Measurements from ENCODE around the gene ZFTA.

ZFTA gene

DNA sequence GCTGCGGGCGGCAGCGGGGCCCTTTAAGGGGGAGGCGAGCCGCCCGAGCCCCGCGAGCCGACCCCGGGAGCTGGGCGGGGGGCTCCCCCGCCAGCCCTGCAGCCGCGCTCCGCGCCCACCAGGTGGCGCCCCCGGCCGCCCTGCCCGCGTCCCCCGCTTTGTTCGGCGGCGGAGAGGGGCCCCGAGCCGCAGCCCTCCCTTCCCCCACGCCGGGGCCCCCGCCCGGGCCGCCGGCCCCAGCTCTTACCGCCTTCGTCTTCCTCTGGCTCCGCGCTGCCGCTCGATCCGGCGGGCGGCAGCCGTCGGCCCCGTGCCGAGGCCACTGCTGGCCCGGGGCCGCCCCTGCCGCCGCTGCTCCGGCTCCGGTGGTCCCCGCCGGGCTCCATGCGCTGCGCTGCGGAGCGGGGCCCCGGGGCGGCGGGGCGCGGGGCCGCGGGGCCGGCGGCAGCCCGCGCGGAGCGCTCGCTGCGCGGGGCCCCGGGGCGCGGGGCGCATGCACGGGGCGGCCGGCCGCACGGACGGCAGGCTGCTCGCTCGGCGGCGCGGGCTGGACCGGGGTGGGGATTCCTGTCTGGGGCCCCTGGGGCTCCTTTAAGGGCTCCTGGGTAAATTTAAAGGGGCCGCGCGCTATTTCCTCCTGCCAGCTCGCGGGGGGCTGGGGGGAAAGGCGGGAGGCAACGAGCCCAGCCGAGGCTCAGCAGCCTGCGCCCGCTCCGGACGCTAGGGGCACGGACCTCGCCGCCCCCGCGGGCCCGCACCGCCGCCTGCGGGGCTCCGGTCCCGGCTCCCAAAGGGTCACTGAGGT, at the start of gene ZFTA:
TSS of gene ZFTA (minus strand) at position 539 of the 805 bp plus-strand sequence. CDS start at position 386, 153 bp downstream.
- no peak for DNase-seq (ENCODE audit: low read depth)
- TF ChIP-seq, protein P1, sequence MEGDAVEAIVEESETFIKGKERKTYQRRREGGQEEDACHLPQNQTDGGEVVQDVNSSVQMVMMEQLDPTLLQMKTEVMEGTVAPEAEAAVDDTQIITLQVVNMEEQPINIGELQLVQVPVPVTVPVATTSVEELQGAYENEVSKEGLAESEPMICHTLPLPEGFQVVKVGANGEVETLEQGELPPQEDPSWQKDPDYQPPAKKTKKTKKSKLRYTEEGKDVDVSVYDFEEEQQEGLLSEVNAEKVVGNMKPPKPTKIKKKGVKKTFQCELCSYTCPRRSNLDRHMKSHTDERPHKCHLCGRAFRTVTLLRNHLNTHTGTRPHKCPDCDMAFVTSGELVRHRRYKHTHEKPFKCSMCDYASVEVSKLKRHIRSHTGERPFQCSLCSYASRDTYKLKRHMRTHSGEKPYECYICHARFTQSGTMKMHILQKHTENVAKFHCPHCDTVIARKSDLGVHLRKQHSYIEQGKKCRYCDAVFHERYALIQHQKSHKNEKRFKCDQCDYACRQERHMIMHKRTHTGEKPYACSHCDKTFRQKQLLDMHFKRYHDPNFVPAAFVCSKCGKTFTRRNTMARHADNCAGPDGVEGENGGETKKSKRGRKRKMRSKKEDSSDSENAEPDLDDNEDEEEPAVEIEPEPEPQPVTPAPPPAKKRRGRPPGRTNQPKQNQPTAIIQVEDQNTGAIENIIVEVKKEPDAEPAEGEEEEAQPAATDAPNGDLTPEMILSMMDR (IDR thresholded peaks at IDR 0.05; ENCODE audit: low read depth, low read length, missing control alignments) = peak; percentile 39
- H3K4me3 ChIP-seq (ENCODE audit: low read depth, low read length) = peak within 1 kb of the TSS; percentile 96
- in situ Hi-C loops (cut with HindIII; ENCODE audit: low sequenced_read_pairs) = no loop called here

- H3K4me3 ChIP-seq (ENCODE audit: low read depth, low read length) = no peak overlapping the region
- in situ Hi-C loops (cut with HindIII; ENCODE audit: low sequenced_read_pairs) = no loop called here
- TF ChIP-seq, protein P1 (IDR thresholded peaks at IDR 0.05; ENCODE audit: low read depth, low read length, missing control alignments) = no peak
- DNase-seq (ENCODE audit: low read depth) = no peak
Measured at GRCh38 chr11:63817758-63818498, 49.4 kb upstream of the ZFTA start.

GRCh38 chr11:63816732-63817131, 48.2 kb upstream of the ZFTA start:
- in situ Hi-C loops (cut with HindIII; ENCODE audit: low sequenced_read_pairs) = no loop called here
- H3K4me3 ChIP-seq (ENCODE audit: low read depth, low read length) = no peak overlapping the region
- DNase-seq (ENCODE audit: low read depth) = no peak
- TF ChIP-seq, protein P1 (IDR thresholded peaks at IDR 0.05; ENCODE audit: low read depth, low read length, missing control alignments) = no peak

GRCh38 chr11:63816166-63816565, 47.6 kb upstream of the ZFTA start:
- DNase-seq (ENCODE audit: low read depth) = no peak
- no peak overlapping the region for H3K4me3 ChIP-seq (ENCODE audit: low read depth, low read length)
- in situ Hi-C loops (cut with HindIII; ENCODE audit: low sequenced_read_pairs) = no loop called here

DNA sequence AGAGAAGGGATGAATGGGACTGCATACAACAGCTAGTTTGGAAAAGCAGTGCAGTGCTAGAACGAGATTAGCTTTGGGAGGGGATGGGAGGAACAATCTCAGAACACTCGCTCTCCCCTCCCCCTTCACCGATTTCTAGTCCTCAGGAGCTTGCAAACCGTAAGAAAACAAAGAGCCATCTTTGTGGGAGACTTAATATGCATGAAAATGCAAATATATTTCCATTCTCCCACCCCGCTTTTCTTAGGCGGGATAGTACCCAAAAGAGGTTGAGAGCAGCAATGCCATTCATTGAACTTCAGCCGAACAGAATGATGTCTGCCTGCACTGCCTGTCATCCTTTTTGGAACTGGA, 45.8 kb upstream of the ZFTA start:
- H3K4me3 ChIP-seq (ENCODE audit: low read depth, low read length) = peak overlapping the region; percentile 93
- no peak for DNase-seq (ENCODE audit: low read depth)
- in situ Hi-C loops (cut with HindIII; ENCODE audit: low sequenced_read_pairs) = no loop called here
- TF ChIP-seq, protein P1 (IDR thresholded peaks at IDR 0.05; ENCODE audit: low read depth, low read length, missing control alignments) = no peak

More at GRCh38 chr11:63816166-63816565, 47.6 kb upstream of the ZFTA start:
- TF ChIP-seq, protein P1 (IDR thresholded peaks at IDR 0.05; ENCODE audit: low read depth, low read length, missing control alignments) = no peak

- in situ Hi-C loops (cut with HindIII; ENCODE audit: low sequenced_read_pairs) = no loop called here
- no peak for DNase-seq (ENCODE audit: low read depth)
- TF ChIP-seq, protein P1 (IDR thresholded peaks at IDR 0.05; ENCODE audit: low read depth, low read length, missing control alignments) = no peak
- peak overlapping the region; percentile 93 for H3K4me3 ChIP-seq (ENCODE audit: low read depth, low read length)
Measured at GRCh38 chr11:63813563-63814382, 45.2 kb upstream of the ZFTA start.

Data from astrocyte of the cerebellum (primary cell).